GM12872 (cell line): Measurements from ENCODE around the gene TCFL5.

ENCODE experiments used
- CTCF ChIP-seq: IDR thresholded peaks from 3 replicates; pipeline ENCODE4 v1.5.1; 2011; ENCODE audit warnings: low read depth, mild to moderate bottlenecking, low read length, moderate library complexity; ENCODE audit not compliant: insufficient read depth

TCFL5 gene

GRCh38 chr20:62813588-62813987 is 48.0 kb downstream of the TCFL5 start:
- no peak for TF ChIP-seq CTCF

- TF ChIP-seq CTCF: no peak
Observed at GRCh38 chr20:62812907-62813200, 48.8 kb downstream of the TCFL5 start.

DNA sequence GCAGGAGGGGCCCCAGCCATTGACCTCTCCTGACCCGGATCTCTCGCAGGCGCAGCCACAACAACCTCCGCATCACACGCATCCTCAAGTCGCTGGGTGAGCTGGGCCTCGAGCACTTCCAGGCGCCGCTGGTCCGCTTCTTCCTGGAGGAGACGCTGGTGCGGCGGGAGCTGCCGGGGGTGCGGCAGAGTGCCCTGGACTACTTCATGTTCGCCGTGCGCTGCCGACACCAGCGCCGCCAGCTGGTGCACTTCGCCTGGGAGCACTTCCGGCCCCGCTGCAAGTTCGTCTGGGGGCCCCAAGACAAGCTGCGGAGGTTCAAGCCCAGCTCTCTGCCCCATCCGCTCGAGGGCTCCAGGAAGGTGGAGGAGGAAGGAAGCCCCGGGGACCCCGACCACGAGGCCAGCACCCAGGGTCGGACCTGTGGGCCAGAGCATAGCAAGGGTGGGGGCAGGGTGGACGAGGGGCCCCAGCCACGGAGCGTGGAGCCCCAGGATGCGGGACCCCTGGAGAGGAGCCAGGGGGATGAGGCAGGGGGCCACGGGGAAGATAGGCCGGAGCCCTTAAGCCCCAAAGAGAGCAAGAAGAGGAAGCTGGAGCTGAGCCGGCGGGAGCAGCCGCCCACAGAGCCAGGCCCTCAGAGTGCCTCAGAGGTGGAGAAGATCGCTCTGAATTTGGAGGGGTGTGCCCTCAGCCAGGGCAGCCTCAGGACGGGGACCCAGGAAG is 49.3 kb downstream of the TCFL5 start:
- TF ChIP-seq CTCF: no peak

- no peak for TF ChIP-seq CTCF
Observed at GRCh38 chr20:62811720-62812119, 49.9 kb downstream of the TCFL5 start.

DNA sequence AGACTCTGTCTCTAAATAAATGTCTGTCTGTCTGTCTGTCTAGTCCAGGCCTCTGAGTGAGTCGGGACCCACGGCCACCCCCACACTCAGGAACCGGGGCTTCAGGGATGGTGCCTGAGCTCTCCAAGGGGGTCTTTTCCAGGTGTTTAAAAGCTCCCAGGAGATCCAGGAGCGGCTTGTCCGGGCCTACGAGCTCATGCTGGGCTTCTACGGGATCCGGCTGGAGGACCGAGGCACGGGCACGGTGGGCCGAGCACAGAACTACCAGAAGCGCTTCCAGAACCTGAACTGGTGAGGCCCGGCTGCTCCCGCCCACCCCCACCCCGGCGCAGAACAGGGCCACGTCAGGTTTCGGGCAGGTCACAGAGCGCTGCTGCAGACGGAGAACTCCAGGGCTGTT is 50.3 kb downstream of the TCFL5 start:
- TF ChIP-seq CTCF: no peak

- no peak for TF ChIP-seq CTCF
Observed at GRCh38 chr20:62809530-62810428, 51.8 kb downstream of the TCFL5 start.

DNA sequence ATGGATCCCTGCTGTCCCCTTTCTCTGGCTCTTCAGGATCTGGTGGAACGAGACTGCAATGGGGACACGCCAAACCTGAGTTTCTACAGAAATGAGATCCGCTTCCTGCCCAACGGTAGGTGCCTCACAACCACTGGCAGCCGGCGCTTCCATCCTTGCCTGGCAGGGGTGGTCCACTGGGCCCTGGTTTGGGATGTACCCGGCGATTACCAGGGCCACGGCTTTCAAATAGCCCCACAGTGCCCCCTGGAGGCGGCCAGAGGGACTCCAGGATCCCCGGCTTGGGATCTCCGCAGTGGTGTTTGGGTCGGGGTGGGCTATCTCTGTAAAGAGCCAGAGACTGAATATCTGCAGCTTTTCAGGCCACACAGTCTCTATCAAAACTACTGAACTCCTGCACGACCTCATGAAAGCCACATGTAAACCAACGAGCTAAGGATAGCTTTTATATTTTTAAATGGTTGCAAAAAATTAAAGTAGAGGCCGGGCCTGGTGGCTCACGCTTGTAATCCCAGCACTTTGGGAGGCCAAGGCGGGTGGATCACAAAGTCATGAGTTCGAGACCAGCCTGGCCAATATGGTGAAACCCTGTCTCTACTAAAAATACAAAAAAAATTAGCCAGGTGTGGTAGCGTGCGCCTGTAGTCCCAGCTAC is 53.3 kb downstream of the TCFL5 start:
- peak; percentile 91 for TF ChIP-seq CTCF
